Measurements from ENCODE around the gene ACTC1.

The ACTC1 gene

DNA sequence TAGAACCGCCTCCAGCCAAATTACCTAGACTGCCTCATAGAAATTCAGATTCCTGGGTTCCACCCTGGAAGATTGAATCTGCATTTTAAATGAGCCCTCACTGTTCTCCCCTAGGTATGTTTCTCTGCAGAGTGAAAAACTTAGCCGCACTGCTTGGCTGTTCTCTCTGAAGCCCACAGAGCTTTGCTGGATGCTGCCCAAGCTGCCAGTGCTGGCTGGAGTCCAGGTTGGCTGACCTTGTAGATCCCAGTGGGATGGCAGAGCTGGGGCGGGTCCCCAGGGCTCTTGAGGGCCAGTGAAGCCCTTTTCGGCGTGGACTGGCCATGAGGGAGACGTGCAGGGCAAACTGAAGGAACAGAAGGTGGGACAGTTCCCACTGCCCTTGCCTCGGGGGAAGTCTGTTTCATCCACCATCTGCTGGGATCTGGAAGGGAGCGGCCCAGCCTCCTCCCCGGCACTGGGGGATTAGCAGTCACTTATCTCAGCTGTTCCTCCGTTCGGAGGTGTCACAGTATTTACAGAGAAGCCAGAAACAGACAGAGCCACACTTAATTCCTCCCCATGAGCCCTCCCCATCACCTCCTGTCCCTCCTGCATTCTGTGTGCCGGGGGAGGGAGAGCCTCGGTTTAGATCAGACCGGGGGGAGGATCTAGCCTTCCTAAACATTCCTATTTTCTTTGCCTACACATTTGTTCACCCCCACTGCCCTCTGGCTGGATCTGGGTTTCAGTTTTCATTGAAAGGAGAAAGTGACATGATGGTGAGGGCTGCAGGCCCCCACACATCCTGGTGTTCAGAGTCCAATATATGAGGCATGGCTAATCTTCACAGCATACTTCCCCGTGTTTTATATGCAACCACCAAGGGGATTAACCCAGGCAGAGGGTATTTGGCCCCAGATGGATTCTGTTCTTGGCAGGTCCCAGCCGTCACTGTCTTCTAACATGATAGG, 4.1 kb upstream of the ACTC1 start:
- no peak for ATAC-seq

DNA sequence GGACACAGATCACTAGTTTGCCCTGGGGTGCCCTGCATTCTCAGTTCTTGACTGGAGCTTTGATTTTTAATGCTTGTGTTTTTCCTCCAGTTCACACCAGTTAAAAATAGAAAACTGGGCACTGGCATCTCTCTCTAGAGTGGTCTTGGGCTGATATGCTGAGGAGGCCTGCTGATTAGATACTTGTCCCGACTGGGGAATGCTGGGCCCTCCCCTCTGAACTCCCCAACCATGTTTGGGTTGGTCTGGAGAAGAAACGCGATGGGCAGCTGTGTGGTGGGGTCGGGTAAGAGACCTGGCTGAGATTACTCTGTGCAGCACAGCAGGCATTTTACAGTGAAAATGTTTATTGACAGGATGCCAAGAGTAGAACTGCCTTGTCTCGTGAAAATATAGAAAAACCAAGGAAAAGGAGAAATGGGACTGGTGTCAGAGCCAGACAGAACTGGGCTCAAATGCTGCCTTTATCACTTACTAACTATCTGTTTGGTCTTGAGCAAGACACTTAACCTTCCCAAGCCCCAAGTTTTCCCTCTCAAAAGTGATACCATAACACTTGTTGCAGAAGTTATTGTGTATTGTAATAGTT, 1.6 kb upstream of the ACTC1 start:
- no peak for ATAC-seq

DNA sequence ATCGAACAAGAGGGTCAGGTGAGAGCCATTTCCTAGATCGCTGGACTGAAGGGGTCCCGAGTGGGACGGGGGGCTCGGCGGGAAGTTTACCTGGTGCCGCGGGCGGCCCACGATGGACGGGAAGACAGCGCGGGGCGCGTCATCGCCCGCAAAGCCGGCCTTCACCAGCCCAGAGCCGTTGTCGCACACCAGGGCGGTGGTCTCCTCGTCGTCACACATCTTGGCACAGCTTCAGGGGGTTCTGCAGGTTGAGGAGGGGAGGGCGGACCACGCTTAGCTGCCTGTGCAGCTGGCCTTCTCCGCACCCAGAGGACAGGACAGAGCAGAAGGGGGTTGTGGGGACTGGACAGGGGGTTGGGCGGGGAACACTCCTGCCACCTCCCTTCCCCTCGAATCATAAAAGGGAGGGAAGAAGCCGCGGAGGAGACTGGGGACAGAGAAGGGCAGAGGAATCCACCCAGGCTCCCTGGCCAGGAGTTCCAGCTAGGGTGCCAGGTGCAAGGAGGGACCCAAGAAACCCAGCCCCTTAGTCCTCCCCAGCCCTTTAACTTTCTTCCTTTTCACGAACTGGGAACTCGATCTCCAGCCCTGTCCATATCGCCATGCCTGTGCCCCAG, 651 bp downstream of the ACTC1 start:
- no peak for ATAC-seq

- ATAC-seq: no peak
Measured at GRCh38 chr15:34793901-34794300, 1.4 kb downstream of the ACTC1 start.

DNA sequence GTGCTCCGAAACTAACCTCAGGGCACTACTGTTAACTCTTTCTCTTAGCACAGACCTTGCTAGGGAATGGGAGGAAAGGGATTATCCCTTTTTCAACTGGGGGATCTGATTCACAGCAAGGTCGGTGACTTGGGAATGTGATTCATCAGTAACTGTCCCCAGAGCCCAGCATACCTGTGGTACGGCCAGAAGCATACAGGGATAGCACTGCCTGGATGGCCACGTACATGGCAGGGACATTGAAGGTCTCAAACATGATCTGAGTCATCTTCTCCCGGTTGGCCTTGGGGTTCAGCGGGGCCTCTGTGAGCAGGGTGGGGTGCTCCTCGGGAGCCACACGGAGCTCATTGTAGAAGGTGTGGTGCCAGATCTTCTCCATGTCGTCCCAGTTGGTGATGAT, 2.3 kb downstream of the ACTC1 start:
- no peak for ATAC-seq

GRCh38 chr15:34791701-34792100, 3.6 kb downstream of the ACTC1 start:
- ATAC-seq: no peak

GRCh38 chr15:34790121-34790520, 5.2 kb downstream of the ACTC1 start:
- no peak for ATAC-seq

DNA sequence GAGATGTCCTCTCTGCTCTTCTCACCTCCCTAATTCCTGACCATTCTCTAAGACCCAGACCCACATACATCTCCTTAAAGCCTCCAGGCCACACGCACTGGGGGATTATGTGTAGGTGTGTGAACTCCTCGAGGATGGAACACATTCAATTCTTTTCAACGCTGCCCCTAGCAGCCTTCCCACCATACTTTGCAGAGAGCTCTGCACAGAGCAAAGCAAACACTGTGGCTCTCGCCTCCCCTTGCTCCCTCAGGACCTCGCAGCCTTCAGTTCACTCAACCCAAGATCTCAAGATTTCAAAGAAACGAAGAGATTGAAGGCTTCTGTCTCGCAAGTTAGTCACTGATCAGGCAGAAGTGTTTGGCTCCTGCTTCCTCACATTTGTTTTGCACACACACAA, 6.0 kb downstream of the ACTC1 start:
- no peak for ATAC-seq

- no peak for ATAC-seq
Measured at GRCh38 chr15:34786206-34786605, 9.1 kb downstream of the ACTC1 start.

- no peak for ATAC-seq
Measured at GRCh38 chr15:34783991-34784390, 11.4 kb downstream of the ACTC1 start.

DNA sequence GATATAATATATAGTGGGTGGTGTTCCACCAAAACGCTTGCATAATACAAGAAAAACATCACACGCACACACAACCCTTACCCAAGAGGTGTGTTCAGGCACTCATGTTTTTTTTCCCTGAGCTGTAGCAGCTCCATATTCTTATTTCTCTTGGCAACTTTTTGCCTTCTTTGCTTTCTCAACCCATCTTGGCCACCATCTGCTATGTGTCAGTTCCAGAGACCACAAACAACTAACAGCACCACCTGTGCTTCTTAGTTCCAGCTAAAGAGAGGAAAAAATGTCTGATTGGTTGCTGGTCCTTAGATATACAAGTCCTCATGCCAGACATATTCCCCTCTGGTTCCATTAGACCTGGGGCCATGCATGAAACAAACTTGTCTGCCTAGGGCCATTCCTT, 11.9 kb downstream of the ACTC1 start:
- ATAC-seq: no peak

- ATAC-seq: no peak
Measured at GRCh38 chr15:34782901-34783300, 12.4 kb downstream of the ACTC1 start.

DNA sequence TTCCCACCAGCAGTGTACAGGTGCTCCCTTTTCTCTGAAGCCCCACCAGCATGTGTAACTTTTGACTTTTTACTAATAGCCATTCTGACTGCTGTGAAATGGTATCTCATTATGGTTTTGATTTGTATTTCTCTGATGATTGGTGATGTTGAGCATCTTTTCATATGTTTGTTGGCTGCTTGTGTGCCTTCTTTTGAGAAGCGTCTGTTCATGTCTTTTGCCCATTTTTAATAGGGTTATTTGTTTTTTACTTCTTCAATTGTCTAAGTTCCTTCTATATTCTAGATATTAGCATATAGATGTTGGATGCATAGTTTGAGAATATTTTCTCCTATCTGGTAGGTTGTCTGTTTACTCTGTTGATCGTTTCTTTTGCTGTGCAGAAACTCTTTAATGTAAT, 14.6 kb downstream of the ACTC1 start:
- no peak for ATAC-seq

DNA sequence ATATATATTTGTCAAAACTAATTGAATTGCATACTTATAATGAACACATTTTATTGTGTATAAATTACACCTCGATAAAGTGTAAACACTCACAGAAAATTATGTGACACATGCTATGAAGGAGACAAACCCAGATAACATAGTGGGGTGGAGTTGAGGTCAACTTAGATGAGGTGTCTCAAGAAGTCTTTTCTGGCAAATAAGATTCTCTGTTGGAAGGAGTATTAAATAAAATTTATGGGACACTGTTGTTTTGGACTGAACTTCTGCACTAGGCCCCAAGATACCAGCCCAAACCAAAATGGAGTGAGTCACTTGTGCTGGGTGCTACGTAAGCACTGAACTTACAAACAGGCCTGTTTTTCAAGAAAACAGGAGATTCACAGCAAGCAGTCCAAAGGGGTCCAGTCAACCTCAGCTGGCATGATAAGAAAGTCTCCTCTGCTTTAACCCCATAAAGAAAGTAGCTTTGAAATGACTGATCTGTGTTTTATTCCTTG, 18.7 kb downstream of the ACTC1 start:
- no peak for ATAC-seq

DNA sequence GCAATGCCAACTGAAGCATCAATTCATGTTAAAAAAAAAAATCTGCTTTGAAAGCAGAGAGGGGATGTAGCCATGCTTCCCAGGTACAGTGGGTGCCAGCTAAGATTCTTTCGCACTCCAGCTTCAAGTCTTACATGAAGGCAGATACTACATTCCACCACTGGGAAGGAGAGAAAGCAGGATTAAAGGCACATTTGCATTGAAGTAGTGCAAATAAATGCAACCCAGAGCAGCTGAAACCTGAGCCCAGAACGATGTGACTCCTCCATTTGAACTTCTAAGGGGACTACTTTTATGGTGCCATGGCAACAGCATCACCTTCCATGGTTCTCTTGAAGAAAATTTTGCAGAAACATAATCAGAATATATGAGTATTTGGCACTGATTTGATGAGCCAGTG, 21.4 kb downstream of the ACTC1 start:
- ATAC-seq: no peak

GRCh38 chr15:34773013-34773412, 22.3 kb downstream of the ACTC1 start:
- no peak for ATAC-seq

- ATAC-seq: no peak
Measured at GRCh38 chr15:34772312-34772711, 23.0 kb downstream of the ACTC1 start.

DNA sequence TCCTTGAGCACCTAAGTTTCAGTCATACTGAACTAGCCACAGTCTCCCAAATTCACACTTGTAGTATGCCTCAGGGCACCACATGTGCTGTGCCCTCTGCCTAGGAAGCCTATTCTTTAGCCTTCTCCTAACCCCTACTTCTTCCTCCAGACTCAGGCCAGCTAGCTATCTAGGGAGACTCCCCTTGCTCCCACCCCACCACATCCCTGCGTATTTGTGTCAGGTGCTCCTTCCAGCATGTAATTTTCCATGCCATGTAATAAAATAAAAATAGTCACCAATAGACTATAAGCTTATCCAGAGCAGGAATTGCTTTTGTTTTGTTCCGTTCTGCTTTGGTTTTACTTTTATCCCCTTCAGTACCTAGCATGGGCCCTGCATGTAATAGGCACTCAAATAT, 25.6 kb downstream of the ACTC1 start:
- ATAC-seq: no peak

- no peak for ATAC-seq
Measured at GRCh38 chr15:34768530-34768929, 26.8 kb downstream of the ACTC1 start.

GRCh38 chr15:34765741-34766140, 29.6 kb downstream of the ACTC1 start:
- no peak for ATAC-seq

DNA sequence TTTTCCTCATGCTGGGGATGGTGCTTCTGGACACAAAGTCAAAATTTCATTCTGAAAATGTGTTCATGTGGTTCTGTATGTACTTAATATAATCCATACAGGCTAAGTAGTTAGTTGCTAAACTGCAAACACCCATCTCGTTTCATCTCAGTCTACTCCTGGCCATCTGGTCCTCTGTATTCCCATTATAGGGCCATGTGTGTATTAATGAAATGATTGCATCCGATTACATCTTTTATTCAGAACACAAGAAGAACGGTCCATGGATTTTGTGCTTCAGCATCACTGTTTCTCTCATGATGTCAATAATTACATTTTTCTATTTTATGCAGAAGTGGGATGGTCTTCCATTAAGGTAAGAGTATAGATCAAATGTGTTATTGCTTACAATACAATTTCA, 34.4 kb downstream of the ACTC1 start:
- ATAC-seq: no peak

DNA sequence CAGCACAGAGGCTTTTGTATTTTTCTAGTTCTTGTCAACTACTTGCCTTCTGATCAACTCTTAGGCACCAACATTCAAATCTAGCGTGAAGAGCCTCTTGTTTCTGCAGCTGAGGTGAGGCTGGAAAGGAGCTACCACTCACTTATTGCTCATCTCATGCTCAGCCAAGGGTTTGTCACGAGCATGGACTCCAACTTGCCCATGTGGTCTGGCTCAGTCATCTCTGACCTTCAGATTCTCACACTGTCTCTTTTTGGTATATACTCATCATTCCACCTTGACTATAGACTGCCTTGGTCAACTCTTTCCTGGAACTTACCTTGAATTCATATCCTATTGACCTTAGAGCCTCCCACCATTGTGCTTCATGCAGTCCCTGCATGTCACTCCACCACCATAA, 35.4 kb downstream of the ACTC1 start:
- ATAC-seq: no peak

GRCh38 chr15:34759347-34759746, 36.0 kb downstream of the ACTC1 start:
- ATAC-seq: no peak

- ATAC-seq: no peak
Measured at GRCh38 chr15:34757262-34757661, 38.1 kb downstream of the ACTC1 start.

Measured in activated CD4-positive, CD25-positive, alpha-beta regulatory T cell treated with anti-CD3 and anti-CD28 coated beads, Interleukin-2, amount 50 U/mL, for 24 hours (primary cell).